PC-9 (cell line): ENCODE measurements around the gene CPA3. TPM values are rescaled to one million over a fixed set of nuclear protein-coding genes. Genes with fewer than 3 reads are reported as not detected.

ENCODE experiments used
- BruUV-seq: library from RNA; stranded (reverse); fragments of 400-500 nt; replicated peaks from 2 replicates; lab custom pipeline; 2021; lab: Mats Ljungman, UMichigan
- CTCF ChIA-PET: fragments of 300-600 bp; sonication (Branson Sonifier 250); formaldehyde crosslinking; loops from one replicate; lab custom pipeline; 2022; ENCODE audit warnings: antibody characterized with exemption; lab: Charles Lee
- POLR2A ChIA-PET: fragments of 300-600 bp; sonication (Branson Sonifier 250); formaldehyde crosslinking; loops from one replicate; lab custom pipeline; 2022; ENCODE audit warnings: antibody characterized with exemption; ENCODE audit not compliant: unreplicated experiment; lab: Charles Lee
- DNase-seq, 2 experiments: peaks; one replicate each; pipeline versions ENCODE4 v3.0.0 to v3.0.0-alpha.2; 2015 to 2022; ENCODE audit warnings: mixed read lengths in 1 of 2
- H2AFZ ChIP-seq: fragments of 200-600 bp; sonication (generic); 2 replicates; pipeline ENCODE4 v1.8.1; 2017; ENCODE audit warnings: antibody characterized with exemption
- H3F3A ChIP-seq: fragments of 200-600 bp; sonication (generic); 2 replicates; pipeline ENCODE4 v1.8.1; 2017; ENCODE audit warnings: antibody characterized with exemption, mild to moderate bottlenecking, low read depth; ENCODE audit not compliant: insufficient read depth
- H3K27ac ChIP-seq: fragments of 200-600 bp; sonication (generic); 2 replicates; pipeline ENCODE4 v1.6.1; 2016; ENCODE audit warnings: mixed run types
- H3K27me3 ChIP-seq: fragments of 200-600 bp; sonication (generic); 2 replicates; pipeline ENCODE4 v1.6.1; 2016; ENCODE audit warnings: low read depth, mixed run types; ENCODE audit not compliant: insufficient read depth
- H3K36me3 ChIP-seq: fragments of 200-600 bp; sonication (generic); 2 replicates; pipeline ENCODE4 v1.6.1; 2016; ENCODE audit warnings: low read depth, mixed run types
- H3K4me1 ChIP-seq: fragments of 200-600 bp; sonication (generic); replicated peaks from 2 replicates; pipeline ENCODE4 v1.6.1; 2016; ENCODE audit warnings: mixed run types; ENCODE audit not compliant: insufficient read depth
- H3K4me2 ChIP-seq: fragments of 200-600 bp; sonication (generic); 2 replicates; pipeline ENCODE4 v1.6.1; 2017; ENCODE audit warnings: mixed run types
- H3K4me3 ChIP-seq: fragments of 200-600 bp; sonication (generic); 2 replicates; pipeline ENCODE4 v1.6.1; 2016; ENCODE audit warnings: mixed run types
- H3K79me2 ChIP-seq: fragments of 200-600 bp; sonication (generic); 2 replicates; pipeline ENCODE4 v1.6.1; 2017; ENCODE audit warnings: low read depth, mixed run types
- H3K9me2 ChIP-seq: fragments of 200-600 bp; sonication (generic); 2 replicates; pipeline ENCODE4 v1.8.1; 2017; ENCODE audit warnings: mild to moderate bottlenecking; ENCODE audit not compliant: insufficient read depth
- H3K9me3 ChIP-seq: fragments of 200-600 bp; sonication (generic); 2 replicates; pipeline ENCODE4 v1.8.1; 2016; ENCODE audit warnings: low read depth; ENCODE audit not compliant: insufficient read depth
- H4K20me1 ChIP-seq: fragments of 200-600 bp; sonication (generic); 2 replicates; pipeline ENCODE4 v1.8.1; 2017; ENCODE audit not compliant: insufficient read depth
- EZH2 ChIP-seq: fragments of 200-600 bp; sonication (generic); IDR thresholded peaks from 2 replicates; pipeline ENCODE4 v1.8.0; 2017; ENCODE audit warnings: antibody characterized with exemption, low read depth
- intact Hi-C: fragments of 100-400 bp; cut with micrococcal nuclease; formaldehyde crosslinking; loops from one replicate; pipeline ENCODE4 v1.10.0; 2022; ENCODE audit not compliant: unreplicated experiment
- total RNA-seq: library from RNA; stranded (reverse); gene quantifications from 2 replicates; pipeline ENCODE4 v1.2.3, GENCODE V29; 2021
- TF ChIP-seq, protein P1 (sequence below): fragments of 200-600 bp; sonication (generic); conservative IDR thresholded peaks from 2 replicates; pipeline ENCODE4 v1.6.1; 2017; ENCODE audit warnings: mixed run types, antibody characterized with exemption, mild to moderate bottlenecking, moderate library complexity

CPA3 gene
- total RNA-seq, 1 experiment from 2014 or later: not detected

GRCh38 chr3:148866261-148866660, 1.2 kb downstream of the CPA3 start:
- no peaks in the 10 kb centered on the region for H3F3A ChIP-seq
- H3K4me2 ChIP-seq: no peak overlapping the region
- DNase-seq: no peak
- no peak overlapping the region for H3K27ac ChIP-seq
- no peaks in the 10 kb centered on the region for H3K79me2 ChIP-seq
- intact Hi-C loops: no loop called here
- no peaks in the 10 kb centered on the region for H3K9me3 ChIP-seq
- no TSS peak for BruUV-seq
- POLR2A ChIA-PET: no interaction called here
- no peaks in the 10 kb centered on the region for H4K20me1 ChIP-seq
- no peak overlapping the region for H2AFZ ChIP-seq
- no peak overlapping the region for H3K4me3 ChIP-seq
- H3K36me3 ChIP-seq: no peaks in the 10 kb centered on the region
- no peaks in the 10 kb centered on the region for H3K27me3 ChIP-seq
- CTCF ChIA-PET: no interaction called here
- no peaks in the 10 kb centered on the region; the same call in 1 of the 2 replicates for H3K9me2 ChIP-seq
- H3K4me1 ChIP-seq: no peaks in the 10 kb centered on the region
- TF ChIP-seq EZH2: no peak
- TF ChIP-seq, protein P1, sequence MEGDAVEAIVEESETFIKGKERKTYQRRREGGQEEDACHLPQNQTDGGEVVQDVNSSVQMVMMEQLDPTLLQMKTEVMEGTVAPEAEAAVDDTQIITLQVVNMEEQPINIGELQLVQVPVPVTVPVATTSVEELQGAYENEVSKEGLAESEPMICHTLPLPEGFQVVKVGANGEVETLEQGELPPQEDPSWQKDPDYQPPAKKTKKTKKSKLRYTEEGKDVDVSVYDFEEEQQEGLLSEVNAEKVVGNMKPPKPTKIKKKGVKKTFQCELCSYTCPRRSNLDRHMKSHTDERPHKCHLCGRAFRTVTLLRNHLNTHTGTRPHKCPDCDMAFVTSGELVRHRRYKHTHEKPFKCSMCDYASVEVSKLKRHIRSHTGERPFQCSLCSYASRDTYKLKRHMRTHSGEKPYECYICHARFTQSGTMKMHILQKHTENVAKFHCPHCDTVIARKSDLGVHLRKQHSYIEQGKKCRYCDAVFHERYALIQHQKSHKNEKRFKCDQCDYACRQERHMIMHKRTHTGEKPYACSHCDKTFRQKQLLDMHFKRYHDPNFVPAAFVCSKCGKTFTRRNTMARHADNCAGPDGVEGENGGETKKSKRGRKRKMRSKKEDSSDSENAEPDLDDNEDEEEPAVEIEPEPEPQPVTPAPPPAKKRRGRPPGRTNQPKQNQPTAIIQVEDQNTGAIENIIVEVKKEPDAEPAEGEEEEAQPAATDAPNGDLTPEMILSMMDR: no peak

- Histone ChIP-seq H3K27ac (no peak overlapping the region), H2AFZ (no peak overlapping the region), H3K79me2 (no peaks in the 10 kb centered on the region), H4K20me1 (no peaks in the 10 kb centered on the region), H3K9me2 (no peaks in the 10 kb centered on the region), H3K4me3 (no peak overlapping the region), H3K27me3 (no peaks in the 10 kb centered on the region), H3F3A (no peaks in the 10 kb centered on the region), H3K36me3 (no peaks in the 10 kb centered on the region), H3K4me1 (no peaks in the 10 kb centered on the region), H3K9me3 (no peaks in the 10 kb centered on the region), H3K4me2 (no peak overlapping the region)
- no TSS peak for BruUV-seq
- TF ChIP-seq, protein P1: no peak
- TF ChIP-seq EZH2: no peak
- intact Hi-C loops: no loop called here
- ChIA-PET CTCF (no interaction called here), POLR2A (no interaction called here)
- no peak for DNase-seq
Observed at GRCh38 chr3:148873270-148873927, 8.3 kb downstream of the CPA3 start.

DNA sequence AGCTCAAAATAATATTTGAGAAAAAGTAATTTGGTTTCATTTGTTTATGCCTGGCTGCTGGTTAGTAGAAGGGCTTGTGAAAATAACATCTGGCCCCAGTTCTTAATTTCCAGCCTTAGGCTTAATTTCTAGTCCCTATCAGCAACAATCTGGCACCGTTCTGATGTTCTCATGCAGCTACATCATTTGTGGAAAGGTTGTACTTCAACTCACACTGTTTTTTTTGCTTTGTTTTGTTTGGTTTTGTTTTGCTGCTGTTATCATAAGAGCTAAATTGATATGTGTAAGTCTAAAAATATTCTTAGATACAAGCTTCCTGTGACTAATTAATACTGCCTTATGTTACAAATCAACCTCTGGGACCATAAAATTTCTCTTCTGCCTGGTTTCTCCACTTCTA, 8.9 kb downstream of the CPA3 start:
- ChIA-PET CTCF (interaction anchor here (0.6 kb wide), 1 partner anchor 82 kb away, joined by 3 read pairs; no protein-coding TSS in a partner anchor), POLR2A (no interaction called here)
- no TSS peak for BruUV-seq
- no peaks in the 10 kb centered on the region for H3K4me1 ChIP-seq
- no peaks in the 10 kb centered on the region for H3K9me3 ChIP-seq
- H3K4me3 ChIP-seq: no peak overlapping the region
- TF ChIP-seq EZH2: no peak
- TF ChIP-seq, protein P1: no peak
- no peaks in the 10 kb centered on the region for H3K27me3 ChIP-seq
- H3K79me2 ChIP-seq: no peaks in the 10 kb centered on the region
- H2AFZ ChIP-seq: no peak overlapping the region
- H3K9me2 ChIP-seq: no peaks in the 10 kb centered on the region
- intact Hi-C loops: no loop called here
- no peak for DNase-seq
- H3K36me3 ChIP-seq: no peaks in the 10 kb centered on the region
- H4K20me1 ChIP-seq: no peaks in the 10 kb centered on the region
- no peak overlapping the region for H3K27ac ChIP-seq
- no peak overlapping the region for H3K4me2 ChIP-seq
- no peaks in the 10 kb centered on the region for H3F3A ChIP-seq
